OCI-LY3 (cell line): ENCODE data around the gene CLHC1.

Experiments
- CTCF ChIP-seq: fragments of 200-600, 300-600 bp; sonication (generic); IDR thresholded peaks from 2 replicates; pipeline ENCODE4 v1.5.1; 2014; ENCODE audit warnings: antibody characterized with exemption, low read length, low read depth
- EZH2phosphoT487 ChIP-seq: fragments of 200-600 bp; shearing (Covaris generic); IDR thresholded peaks from 2 replicates; pipeline ENCODE4 v1.6.1; 2018; ENCODE audit warnings: antibody characterized with exemption, mixed run types, low read depth

GRCh38 chr2:55224761-55225261, 7.3 kb downstream of the CLHC1 start:
- TF ChIP-seq CTCF (no peak), EZH2phosphoT487 (no peak)
